ENCODE measurements around the gene UST.

Gene UST

GRCh38 chr6:148746363-148747144, at the start of gene UST:
Gene UST (plus strand): TSS chr6:148747030. CDS start chr6:148747431, 401 bp downstream.
- DNase-seq, result peak; percentile 63

- DNase-seq, result no peak
Observed at GRCh38 chr6:148697895-148698440, 48.9 kb upstream of the UST start.

- DNase-seq, result no peak
Observed at GRCh38 chr6:148698671-148699180, 48.1 kb upstream of the UST start.

- DNase-seq, result peak; percentile 62 to 80
Observed at GRCh38 chr6:148700047-148700715, 46.6 kb upstream of the UST start.

GRCh38 chr6:148700741-148701311, 46.0 kb upstream of the UST start:
- DNase-seq, result peak; percentile 44 to 66

GRCh38 chr6:148701375-148701774, 45.5 kb upstream of the UST start:
- DNase-seq, result no peak

GRCh38 chr6:148703900-148704299, 42.9 kb upstream of the UST start:
- no peak for DNase-seq

- peak in 1 of 2 donors; percentile 12 for DNase-seq
Observed at GRCh38 chr6:148704400-148705246, 42.2 kb upstream of the UST start.

- DNase-seq, result no peak
Observed at GRCh38 chr6:148708707-148709106, 38.1 kb upstream of the UST start.

- DNase-seq, result no peak
Observed at GRCh38 chr6:148709577-148709976, 37.3 kb upstream of the UST start.

- no peak for DNase-seq
Observed at GRCh38 chr6:148711833-148712654, 34.8 kb upstream of the UST start.

- DNase-seq, result no peak
Observed at GRCh38 chr6:148713033-148713738, 33.6 kb upstream of the UST start.

GRCh38 chr6:148713921-148714320, 32.9 kb upstream of the UST start:
- DNase-seq, result no peak

- no peak for DNase-seq
Observed at GRCh38 chr6:148716811-148717210, 30.0 kb upstream of the UST start.

GRCh38 chr6:148720406-148720805, 26.4 kb upstream of the UST start:
- DNase-seq, result no peak

GRCh38 chr6:148720897-148721296, 25.9 kb upstream of the UST start:
- DNase-seq, result no peak

GRCh38 chr6:148723484-148723883, 23.3 kb upstream of the UST start:
- no peak for DNase-seq

GRCh38 chr6:148724428-148724827, 22.4 kb upstream of the UST start:
- DNase-seq, result no peak

- DNase-seq, result no peak
Observed at GRCh38 chr6:148727104-148727503, 19.7 kb upstream of the UST start.

- peak; percentile 25 to 37 for DNase-seq
Observed at GRCh38 chr6:148735989-148736388, 10.8 kb upstream of the UST start.

Data from inflammatory macrophage treated with lipopolysaccharide for 1 hour (primary cell).